HEK293 (cell line): ENCODE results near the gene OAT.

Experiments
- CTCF ChIA-PET: fragments of 350-600 bp; formaldehyde crosslinking; extraction: SDS; loops from one replicate; lab custom pipeline; 2021; ENCODE audit warnings: antibody characterized with exemption; lab: Yijun Ruan, JAX
- POLR2A ChIA-PET: fragments of 300-600 bp; formaldehyde crosslinking; extraction: SDS; loops from one replicate; lab custom pipeline; 2020; ENCODE audit warnings: antibody characterized with exemption, inconsistent platforms; lab: Yijun Ruan, JAX
- H3K27ac ChIP-seq: fragments of 200-500 bp; sonication (Bioruptor generic); 2 replicates; pipeline ENCODE4 v1.5.1; 2014; ENCODE audit warnings: low read depth, low read length, control low read depth, inconsistent platforms; ENCODE audit errors: extremely low read depth
- H3K36me3 ChIP-seq, 2 experiments: fragments of 200-500 bp in 1 of 2; sonication (Bioruptor generic) in 1 of 2; 1 replicate in 1 of 2; 2 replicates in 1 of 2; pipeline ENCODE4 v1.5.1; 2014 to 2017; ENCODE audit warnings: inconsistent platforms in 2 of 2, low read length in 2 of 2; ENCODE audit not compliant: control insufficient read depth in 2 of 2, insufficient read depth in 1 of 2
- H3K4me1 ChIP-seq: fragments of 200-500 bp; sonication (Bioruptor generic); 2 replicates; pipeline ENCODE4 v1.5.1; 2014; ENCODE audit warnings: mild to moderate bottlenecking, low read length, inconsistent platforms; ENCODE audit not compliant: control insufficient read depth, insufficient read depth
- H3K4me3 ChIP-seq: 2 replicates; pipeline ENCODE4 v1.5.1; 2011; ENCODE audit warnings: low read depth, mild to moderate bottlenecking, control low read depth, low read length, moderate library complexity
- H3K9me3 ChIP-seq: fragments of 200-500 bp; sonication (Bioruptor generic); 2 replicates; pipeline ENCODE4 v1.5.1; 2014; ENCODE audit warnings: low read depth, low read length, inconsistent platforms; ENCODE audit not compliant: control insufficient read depth, insufficient read depth
- HOXD13 ChIP-seq: sonication (generic); formaldehyde crosslinking; IDR thresholded peaks from 2 replicates; pipeline ENCODE4 v1.8.0; 2022; ENCODE audit warnings: missing genetic modification reagents, borderline replicate concordance
- MZF1 ChIP-seq: fragments of 450-650 bp; formaldehyde crosslinking; IDR thresholded peaks from 2 replicates; pipeline ENCODE4 v1.5.1; 2017; ENCODE audit warnings: missing biosample characterization, missing genetic modification characterization, borderline replicate concordance
- PBX3 ChIP-seq: sonication (generic); formaldehyde crosslinking; IDR thresholded peaks from 2 replicates; pipeline ENCODE4 v1.8.1; 2022; ENCODE audit warnings: mild to moderate bottlenecking, moderate library complexity, missing genetic modification reagents
- SP3 ChIP-seq: fragments of 450-650 bp; formaldehyde crosslinking; IDR thresholded peaks from 2 replicates; pipeline ENCODE4 v1.5.1; 2016; ENCODE audit warnings: missing biosample characterization, missing genetic modification characterization
- ZBTB20 ChIP-seq: fragments of 450-650 bp; formaldehyde crosslinking; IDR thresholded peaks from 2 replicates; pipeline ENCODE4 v1.5.1; 2016; ENCODE audit warnings: missing biosample characterization, missing genetic modification characterization
- ZBTB21 ChIP-seq: fragments of 450-650 bp; formaldehyde crosslinking; IDR thresholded peaks from 2 replicates; pipeline ENCODE4 v1.5.1; 2017; ENCODE audit warnings: missing biosample characterization, missing genetic modification characterization
- ZBTB44 ChIP-seq: fragments of 450-650 bp; IDR thresholded peaks from 2 replicates; pipeline ENCODE4 v1.5.1; 2018; ENCODE audit warnings: missing biosample characterization, mild to moderate bottlenecking, missing genetic modification characterization
- ZBTB49 ChIP-seq: fragments of 450-650 bp; formaldehyde crosslinking; IDR thresholded peaks from 2 replicates; pipeline ENCODE4 v1.5.1; 2016; ENCODE audit warnings: missing biosample characterization, missing genetic modification characterization, low read depth
- ZIC2 ChIP-seq: fragments of 450-650 bp; formaldehyde crosslinking; IDR thresholded peaks from 2 replicates; pipeline ENCODE4 v1.5.1; 2016; ENCODE audit warnings: missing biosample characterization, missing genetic modification characterization
- ZNF140 ChIP-seq: fragments of 450-650 bp; formaldehyde crosslinking; IDR thresholded peaks from 2 replicates; pipeline ENCODE4 v1.5.1; 2016; ENCODE audit warnings: missing biosample characterization, missing genetic modification characterization
- ZNF324 ChIP-seq: fragments of 450-650 bp; formaldehyde crosslinking; IDR thresholded peaks from 2 replicates; pipeline ENCODE4 v1.5.1; 2016; ENCODE audit warnings: missing biosample characterization, missing genetic modification characterization
- ZNF423 ChIP-seq: fragments of 450-650 bp; formaldehyde crosslinking; IDR thresholded peaks from 2 replicates; pipeline ENCODE4 v1.5.1; 2016; ENCODE audit warnings: missing biosample characterization, missing genetic modification characterization
- ZNF501 ChIP-seq: fragments of 450-650 bp; formaldehyde crosslinking; IDR thresholded peaks from 2 replicates; pipeline ENCODE4 v1.5.1; 2016; ENCODE audit warnings: missing biosample characterization, missing genetic modification characterization
- ZNF513 ChIP-seq: fragments of 450-650 bp; IDR thresholded peaks from 2 replicates; pipeline ENCODE4 v1.5.1; 2018; ENCODE audit warnings: missing biosample characterization, missing genetic modification characterization
- ZNF585B ChIP-seq: fragments of 450-650 bp; formaldehyde crosslinking; IDR thresholded peaks from 2 replicates; pipeline ENCODE4 v1.5.1; 2016; ENCODE audit warnings: missing biosample characterization, missing genetic modification characterization
- ZNF776 ChIP-seq: fragments of 450-650 bp; formaldehyde crosslinking; IDR thresholded peaks from 2 replicates; pipeline ENCODE4 v1.5.0; 2017; ENCODE audit warnings: missing biosample characterization, missing genetic modification characterization, borderline replicate concordance
- ZNF791 ChIP-seq: fragments of 450-650 bp; formaldehyde crosslinking; IDR thresholded peaks from 2 replicates; pipeline ENCODE4 v1.5.1; 2016; ENCODE audit warnings: missing biosample characterization, missing genetic modification characterization
- ZNF830 ChIP-seq: fragments of 450-650 bp; IDR thresholded peaks from 2 replicates; pipeline ENCODE4 v1.5.0; 2018; ENCODE audit warnings: missing biosample characterization, missing genetic modification characterization, low read depth, mild to moderate bottlenecking, moderate library complexity
- ZSCAN16 ChIP-seq: fragments of 450-650 bp; formaldehyde crosslinking; IDR thresholded peaks from 2 replicates; pipeline ENCODE4 v1.5.1; 2016; ENCODE audit warnings: missing biosample characterization, missing genetic modification characterization
- ZSCAN30 ChIP-seq: fragments of 450-650 bp; IDR thresholded peaks from 2 replicates; pipeline ENCODE4 v1.5.1; 2018; ENCODE audit warnings: missing biosample characterization, mild to moderate bottlenecking, missing genetic modification characterization, moderate library complexity

The OAT gene

GRCh38 chr10:124465777-124466488, 47.2 kb upstream of the OAT start:
- H3K4me3 ChIP-seq, result no peak overlapping the region
- no peaks in the 10 kb centered on the region; a peak in 1 of 3 replicates for H3K36me3 ChIP-seq
- H3K4me1 ChIP-seq, result peaks cover under 1% of the 10 kb centered on the region; the same call in 1 of the 2 replicates
- ChIA-PET CTCF (interaction anchor here (0.6 to 1.1 kb wide), 3 partner anchors 62 to 67 kb away, joined by 3 to 4 read pairs (median 3); no protein-coding TSS in a partner anchor), POLR2A (interaction anchor here (2.7 kb wide), 1 partner anchor 47 kb away, joined by 11 read pairs; the partner anchor contains the start of gene OAT)
- TF ChIP-seq PBX3 (no peak), MZF1 (tag by site-specific recombination) (peak; percentile 98), ZIC2 (tag by site-specific recombination) (0 out of 2 replicates have a peak, but pooled peaks have one; percentile 23), ZNF791 (tag by site-specific recombination) (no peak)
- H3K27ac ChIP-seq, result no peak overlapping the region
- H3K9me3 ChIP-seq, result no peaks in the 10 kb centered on the region

GRCh38 chr10:124465003-124465776, 46.5 kb upstream of the OAT start:
- Histone ChIP-seq H3K9me3 (no peaks in the 10 kb centered on the region), H3K27ac (no peak overlapping the region), H3K4me1 (no peaks in the 10 kb centered on the region), H3K36me3 (no peaks in the 10 kb centered on the region; a peak in 1 of 3 replicates), H3K4me3 (no peak overlapping the region)
- 0 out of 2 replicates have a peak, but pooled peaks have one; percentile 5 for TF ChIP-seq SP3 (tag by site-specific recombination)
- no peak for TF ChIP-seq ZNF585B (tag by site-specific recombination)
- ChIA-PET CTCF (interaction anchor here (1.0 to 1.1 kb wide), 2 partner anchors 62 to 65 kb away, joined by 3 to 4 read pairs; no protein-coding TSS in a partner anchor), POLR2A (interaction anchor here (2.7 kb wide), 1 partner anchor 47 kb away, joined by 11 read pairs; the partner anchor contains the start of gene OAT)

GRCh38 chr10:124464028-124464965, 45.6 kb upstream of the OAT start:
- CTCF ChIA-PET, result interaction anchor here (1.1 kb wide), 1 partner anchor 61 kb away, joined by 4 read pairs; no protein-coding TSS in a partner anchor
- POLR2A ChIA-PET, result interaction anchor here (2.7 kb wide), 1 partner anchor 46 kb away, joined by 11 read pairs; the partner anchor contains the start of gene OAT
- H3K4me3 ChIP-seq, result no peak overlapping the region
- no peak overlapping the region for H3K27ac ChIP-seq
- no peaks in the 10 kb centered on the region for H3K4me1 ChIP-seq
- H3K9me3 ChIP-seq, result no peaks in the 10 kb centered on the region
- no peaks in the 10 kb centered on the region; a peak in 1 of 3 replicates for H3K36me3 ChIP-seq
- TF ChIP-seq ZNF501 (tag by site-specific recombination) (no peak), ZNF423 (no peak), ZSCAN30 (tag by site-specific recombination) (no peak), ZBTB49 (tag by site-specific recombination) (no peak), ZNF140 (no peak), ZNF324 (no peak), ZNF830 (tag by site-specific recombination) (no peak), ZSCAN16 (tag by site-specific recombination) (no peak), ZBTB21 (tag by site-specific recombination) (no peak), HOXD13 (CRISPR knock-in tag) (no peak), ZBTB44 (tag by site-specific recombination) (no peak), ZBTB20 (tag by site-specific recombination) (no peak), ZNF513 (tag by site-specific recombination) (no peak), ZNF776 (tag by site-specific recombination) (no peak)
